Lower lobe of right lung (tissue), 2 donors: ENCODE results near the gene FOXK2. TPM values are rescaled to one million over a fixed set of nuclear protein-coding genes. Genes with fewer than 3 reads are reported as not detected.

Source experiments
- ATAC-seq, 2 donors: fragments of 200-7000 bp; cut with Tn5 transposase; one replicate each; pipeline ENCODE4 v1.9.1; 2020 to 2022; ENCODE audit warnings: mild to moderate bottlenecking in 2 of 2, moderate library complexity in 2 of 2
- DNase-seq: peaks from one replicate; pipeline ENCODE4 v3.0.0-alpha.2; 2020
- H3K27ac ChIP-seq: fragments of 200-600 bp; one replicate; pipeline ENCODE4 v1.8.0; 2022
- H3K27me3 ChIP-seq: fragments of 200-600 bp; one replicate; pipeline ENCODE4 v1.8.0; 2022; ENCODE audit warnings: low read depth
- H3K36me3 ChIP-seq: fragments of 200-600 bp; one replicate; pipeline ENCODE4 v1.8.0; 2022; ENCODE audit warnings: mild to moderate bottlenecking
- H3K4me1 ChIP-seq: fragments of 200-600 bp; one replicate; pipeline ENCODE4 v1.8.0; 2022
- H3K4me3 ChIP-seq: fragments of 200-600 bp; one replicate; pipeline ENCODE4 v1.8.0; 2022; ENCODE audit warnings: mild to moderate bottlenecking
- H3K9me3 ChIP-seq: fragments of 200-600 bp; one replicate; pipeline ENCODE4 v1.8.0; 2022
- CTCF ChIP-seq: fragments of 200-600 bp; IDR thresholded peaks from one replicate; pipeline ENCODE4 v1.8.0; 2022; ENCODE audit warnings: antibody characterized with exemption, mild to moderate bottlenecking
- intact Hi-C: fragments of 100-400 bp; cut with DNase I; formaldehyde crosslinking; loops from one replicate; pipeline ENCODE4 v1.11.0; 2022
- total RNA-seq: library from RNA; stranded (reverse); fragmentation: NEBNext Ultra II Directional; extraction: Animal tissue kit (Norgen Biotek cat#: 25700); gene quantifications from one replicate; pipeline ENCODE4 v1.2.1, GENCODE V29; 2021
- donor health status: DM: no; HTN: yes; CAD: no; lungs with severe emphysema.

FOXK2 gene
- total RNA-seq, 1 donor from 2014 or later: 60.1 TPM

DNA sequence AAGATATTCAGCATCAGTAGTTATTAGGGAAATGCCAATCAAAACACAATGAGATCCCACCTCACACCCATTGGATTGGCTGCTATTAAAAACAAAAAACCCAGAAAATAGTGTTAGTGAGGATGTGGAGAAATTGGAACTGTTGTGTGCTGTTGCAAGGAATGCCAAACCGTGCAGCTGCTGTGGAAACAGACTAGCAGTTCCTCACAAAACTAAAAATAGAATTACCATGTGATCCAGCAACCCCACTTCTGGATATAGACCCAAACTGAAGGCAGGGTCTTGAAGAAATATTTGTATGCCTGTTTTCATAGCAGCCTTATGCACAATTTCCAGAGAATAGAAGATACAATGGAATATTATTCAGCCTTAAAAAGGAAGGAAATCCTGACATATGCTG, 46.0 kb downstream of the FOXK2 start:
- TF ChIP-seq CTCF: no peak
- peak; percentile 10 for DNase-seq
- Histone ChIP-seq H3K27ac (no peak overlapping the region), H3K27me3 (no peaks in the 10 kb centered on the region), H3K36me3 (peaks cover 55% of the 10 kb centered on the region), H3K9me3 (no peaks in the 10 kb centered on the region), H3K4me1 (peaks cover 33% of the 10 kb centered on the region), H3K4me3 (no peak overlapping the region)
- intact Hi-C loops: no loop called here
- no peak for ATAC-seq

GRCh38 chr17:82566129-82566960, 46.8 kb downstream of the FOXK2 start:
- Histone ChIP-seq H3K4me1 (peaks cover 30% of the 10 kb centered on the region), H3K36me3 (peaks cover 63% of the 10 kb centered on the region), H3K27me3 (no peaks in the 10 kb centered on the region), H3K27ac (no peak overlapping the region), H3K4me3 (no peak overlapping the region), H3K9me3 (no peaks in the 10 kb centered on the region)
- peak; percentile 35 for DNase-seq
- TF ChIP-seq CTCF: no peak
- intact Hi-C loops: no loop called here
- ATAC-seq: no peak

DNA sequence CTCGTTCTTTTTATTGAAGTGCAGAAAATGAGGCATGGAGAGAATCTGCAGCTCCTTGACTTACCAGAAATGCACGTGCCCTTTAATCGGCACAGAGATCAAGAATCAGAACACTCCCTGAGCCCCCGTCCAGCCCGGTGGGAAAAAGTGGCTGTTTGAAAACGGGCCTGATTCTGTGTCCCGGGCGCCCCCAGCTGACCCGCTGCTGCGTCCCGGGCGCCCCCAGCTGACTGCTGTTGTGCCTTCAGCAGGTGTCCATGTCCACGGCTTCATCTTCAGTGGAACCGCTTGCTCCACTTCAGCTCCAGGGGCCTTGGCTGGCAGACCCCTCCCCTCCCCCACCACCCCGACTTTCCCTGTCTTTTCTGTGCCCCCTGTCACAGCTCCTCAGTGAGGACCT, 47.8 kb downstream of the FOXK2 start:
- H3K27ac ChIP-seq: no peak overlapping the region
- no peaks in the 10 kb centered on the region for H3K27me3 ChIP-seq
- peak; percentile 31 for DNase-seq
- TF ChIP-seq CTCF: no peak
- intact Hi-C loops: no loop called here
- H3K4me1 ChIP-seq: peaks cover 30% of the 10 kb centered on the region
- ATAC-seq: no peak
- H3K36me3 ChIP-seq: peaks cover 72% of the 10 kb centered on the region
- H3K4me3 ChIP-seq: no peak overlapping the region
- H3K9me3 ChIP-seq: no peaks in the 10 kb centered on the region

- Histone ChIP-seq H3K9me3 (no peaks in the 10 kb centered on the region), H3K36me3 (peaks cover 87% of the 10 kb centered on the region), H3K4me1 (peaks cover 24% of the 10 kb centered on the region), H3K27me3 (no peaks in the 10 kb centered on the region), H3K4me3 (no peak overlapping the region), H3K27ac (peak overlapping the region; percentile 48)
- peak; percentile 23 for DNase-seq
- TF ChIP-seq CTCF: no peak
- peak in 1 of 2 donors; percentile 18 for ATAC-seq
- intact Hi-C loops: no loop called here
Measured at GRCh38 chr17:82568997-82569393, 49.5 kb downstream of the FOXK2 start.

DNA sequence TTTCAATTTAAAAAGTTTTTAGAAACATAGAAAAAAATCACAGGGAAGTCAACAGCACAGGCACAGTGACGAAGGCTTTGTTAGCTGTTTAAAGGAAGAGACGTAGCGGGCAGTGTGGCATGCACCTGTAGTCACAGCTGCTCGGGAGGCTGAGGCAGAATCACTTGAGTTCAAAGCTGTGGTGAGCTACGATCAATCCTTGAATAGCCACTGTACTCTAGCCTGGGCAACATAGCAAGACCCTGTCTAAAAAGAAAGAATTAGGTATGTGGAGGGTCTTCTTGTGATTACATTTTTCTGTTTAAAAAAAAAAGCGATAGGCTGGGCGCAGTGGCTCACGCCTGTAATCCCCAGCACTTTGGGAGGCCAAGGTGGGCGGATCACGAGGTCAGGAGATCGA, 50.1 kb downstream of the FOXK2 start:
- H3K27ac ChIP-seq: no peak overlapping the region
- TF ChIP-seq CTCF: no peak
- H3K36me3 ChIP-seq: peaks cover 88% of the 10 kb centered on the region
- H3K9me3 ChIP-seq: no peaks in the 10 kb centered on the region
- no peak overlapping the region for H3K4me3 ChIP-seq
- no peak for ATAC-seq
- intact Hi-C loops: no loop called here
- DNase-seq: peak; percentile 10
- H3K4me1 ChIP-seq: peaks cover 24% of the 10 kb centered on the region
- H3K27me3 ChIP-seq: no peaks in the 10 kb centered on the region
